Tibial nerve (tissue), 4 donors: Measurements from ENCODE around the gene SUV39H1.

Experiments
- EP300 ChIP-seq, 2 donors: sonication (generic); formaldehyde crosslinking; IDR thresholded peaks; one replicate each; pipeline ENCODE4 v1.6.1; 2017; ENCODE audit warnings: antibody characterized with exemption in 2 of 2, mild to moderate bottlenecking in 1 of 2
- POLR2A ChIP-seq, 2 donors: fragments of 450-650 bp; IDR thresholded peaks; one replicate each; pipeline ENCODE4 v1.6.1; 2017; ENCODE audit warnings: antibody characterized with exemption in 2 of 2, mild to moderate bottlenecking in 2 of 2, moderate library complexity in 2 of 2
- TF ChIP-seq, protein P1 (sequence below), 5 experiments: fragments of 200-600 bp in 3 of 5; fragments of 450-650 bp in 2 of 5; sonication (generic) in 3 of 5; IDR thresholded peaks; one replicate each; pipeline ENCODE4 v1.5.1; 2016 to 2019; ENCODE audit warnings: antibody characterized with exemption in 5 of 5, mild to moderate bottlenecking in 3 of 5, moderate library complexity in 2 of 5

DNA sequence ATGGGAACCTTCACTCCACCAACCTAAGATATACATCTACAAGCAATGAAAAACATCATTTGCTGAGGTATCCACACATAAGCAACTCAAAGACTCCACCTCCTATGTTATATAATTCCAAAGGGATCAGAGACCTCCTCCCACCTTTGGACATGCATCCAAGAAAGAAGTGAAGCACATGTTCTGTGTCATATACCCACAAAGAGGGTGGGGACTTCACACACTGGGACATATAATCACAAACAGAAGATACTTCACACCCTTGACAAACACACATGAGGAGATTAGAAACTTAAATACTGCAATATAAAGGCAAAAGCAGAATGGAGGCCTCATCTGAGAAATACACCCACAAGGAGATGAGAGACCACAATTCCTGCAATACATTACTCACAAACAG is 25.4 kb downstream of the SUV39H1 start:
- no peak for TF ChIP-seq POLR2A (IDR thresholded peaks at IDR 0.05)
- TF ChIP-seq, protein P1, sequence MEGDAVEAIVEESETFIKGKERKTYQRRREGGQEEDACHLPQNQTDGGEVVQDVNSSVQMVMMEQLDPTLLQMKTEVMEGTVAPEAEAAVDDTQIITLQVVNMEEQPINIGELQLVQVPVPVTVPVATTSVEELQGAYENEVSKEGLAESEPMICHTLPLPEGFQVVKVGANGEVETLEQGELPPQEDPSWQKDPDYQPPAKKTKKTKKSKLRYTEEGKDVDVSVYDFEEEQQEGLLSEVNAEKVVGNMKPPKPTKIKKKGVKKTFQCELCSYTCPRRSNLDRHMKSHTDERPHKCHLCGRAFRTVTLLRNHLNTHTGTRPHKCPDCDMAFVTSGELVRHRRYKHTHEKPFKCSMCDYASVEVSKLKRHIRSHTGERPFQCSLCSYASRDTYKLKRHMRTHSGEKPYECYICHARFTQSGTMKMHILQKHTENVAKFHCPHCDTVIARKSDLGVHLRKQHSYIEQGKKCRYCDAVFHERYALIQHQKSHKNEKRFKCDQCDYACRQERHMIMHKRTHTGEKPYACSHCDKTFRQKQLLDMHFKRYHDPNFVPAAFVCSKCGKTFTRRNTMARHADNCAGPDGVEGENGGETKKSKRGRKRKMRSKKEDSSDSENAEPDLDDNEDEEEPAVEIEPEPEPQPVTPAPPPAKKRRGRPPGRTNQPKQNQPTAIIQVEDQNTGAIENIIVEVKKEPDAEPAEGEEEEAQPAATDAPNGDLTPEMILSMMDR (IDR thresholded peaks at IDR 0.05): no peak
- TF ChIP-seq EP300 (IDR thresholded peaks at IDR 0.05): no peak
